Parathyroid adenoma (tissue), 2 donors: ENCODE results near the gene KCNQ1OT1.

Source experiments
- H2AFZ ChIP-seq: fragments of 300-600 bp; sonication (generic); one replicate; pipeline ENCODE4 v1.7.0; 2017; ENCODE audit warnings: antibody characterized with exemption, mild to moderate bottlenecking
- H3K27ac ChIP-seq: fragments of 300-600 bp; sonication (generic); one replicate; pipeline ENCODE4 v1.7.0; 2017
- H3K27me3 ChIP-seq: fragments of 300-600 bp; sonication (generic); one replicate; pipeline ENCODE4 v1.7.0; 2017; ENCODE audit warnings: low read length; ENCODE audit not compliant: control insufficient read depth, insufficient read depth
- H3K36me3 ChIP-seq: fragments of 300-600 bp; sonication (generic); one replicate; pipeline ENCODE4 v1.7.0; 2017; ENCODE audit warnings: low read length; ENCODE audit not compliant: control insufficient read depth, insufficient read depth
- H3K4me1 ChIP-seq: fragments of 300-600 bp; sonication (generic); one replicate; pipeline ENCODE4 v1.7.0; 2017; ENCODE audit warnings: control low read depth
- H3K4me2 ChIP-seq: fragments of 300-600 bp; sonication (generic); one replicate; pipeline ENCODE4 v1.7.0; 2017; ENCODE audit warnings: low read length
- H3K4me3 ChIP-seq: fragments of 300-600 bp; sonication (generic); one replicate; pipeline ENCODE4 v1.7.0; 2017; ENCODE audit warnings: low read depth, low read length
- H3K79me2 ChIP-seq: fragments of 300-600 bp; sonication (generic); one replicate; pipeline ENCODE4 v1.7.0; 2017; ENCODE audit warnings: control low read depth
- H3K9ac ChIP-seq: fragments of 300-600 bp; sonication (generic); one replicate; pipeline ENCODE4 v1.7.0; 2017; ENCODE audit warnings: mild to moderate bottlenecking
- H3K9me3 ChIP-seq: fragments of 300-600 bp; sonication (generic); one replicate; pipeline ENCODE4 v1.7.0; 2017; ENCODE audit warnings: low read length; ENCODE audit not compliant: control insufficient read depth
- TF ChIP-seq, protein P1 (sequence below): fragments of 300-600 bp; sonication (generic); IDR thresholded peaks from one replicate; pipeline ENCODE4 v1.7.0; 2017; ENCODE audit warnings: antibody characterized with exemption, mild to moderate bottlenecking
- donor health status: primary hyperparathyroidism.

The KCNQ1OT1 gene

DNA sequence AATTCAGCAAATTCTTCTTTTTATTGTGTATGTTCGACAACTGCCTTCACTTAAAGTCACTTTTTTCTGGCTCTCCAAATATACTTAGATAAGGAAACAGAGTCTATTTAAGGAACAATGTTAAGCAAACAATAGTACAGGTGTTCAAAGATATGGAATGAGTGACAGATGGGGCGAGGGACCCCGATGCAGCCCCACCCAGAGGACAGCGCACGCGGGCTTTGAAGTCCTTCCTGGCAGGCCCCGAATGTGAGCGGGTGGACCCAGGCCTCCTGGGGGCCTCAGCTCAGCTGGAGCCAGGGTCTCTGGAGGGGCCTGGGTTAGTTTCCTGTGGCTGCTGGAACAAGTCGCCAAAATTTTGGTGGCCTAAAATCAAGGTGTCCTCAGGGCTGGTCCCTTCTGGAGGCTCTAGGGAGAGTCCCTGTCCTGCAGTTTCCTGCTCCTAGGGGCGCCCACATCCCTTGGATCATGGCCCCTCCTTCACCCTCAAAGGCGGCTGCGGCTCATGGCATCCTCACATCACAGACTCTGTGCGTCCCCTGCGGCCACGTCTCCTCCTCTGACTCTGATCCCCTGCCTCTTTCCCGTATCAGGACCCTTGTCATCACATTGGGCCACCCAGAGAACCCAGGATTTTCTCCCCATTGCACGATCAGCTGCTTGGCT lies 40.6 kb upstream of the KCNQ1OT1 start:
- Histone ChIP-seq H3K4me1 (no peaks in the 10 kb centered on the region), H3K36me3 (no peaks in the 10 kb centered on the region), H3K27me3 (no peaks in the 10 kb centered on the region), H3K4me2 (no peak overlapping the region), H2AFZ (no peak overlapping the region), H3K27ac (no peak overlapping the region), H3K4me3 (no peak overlapping the region), H3K9me3 (no peaks in the 10 kb centered on the region), H3K79me2 (no peaks in the 10 kb centered on the region), H3K9ac (no peak overlapping the region)
- TF ChIP-seq, protein P1, sequence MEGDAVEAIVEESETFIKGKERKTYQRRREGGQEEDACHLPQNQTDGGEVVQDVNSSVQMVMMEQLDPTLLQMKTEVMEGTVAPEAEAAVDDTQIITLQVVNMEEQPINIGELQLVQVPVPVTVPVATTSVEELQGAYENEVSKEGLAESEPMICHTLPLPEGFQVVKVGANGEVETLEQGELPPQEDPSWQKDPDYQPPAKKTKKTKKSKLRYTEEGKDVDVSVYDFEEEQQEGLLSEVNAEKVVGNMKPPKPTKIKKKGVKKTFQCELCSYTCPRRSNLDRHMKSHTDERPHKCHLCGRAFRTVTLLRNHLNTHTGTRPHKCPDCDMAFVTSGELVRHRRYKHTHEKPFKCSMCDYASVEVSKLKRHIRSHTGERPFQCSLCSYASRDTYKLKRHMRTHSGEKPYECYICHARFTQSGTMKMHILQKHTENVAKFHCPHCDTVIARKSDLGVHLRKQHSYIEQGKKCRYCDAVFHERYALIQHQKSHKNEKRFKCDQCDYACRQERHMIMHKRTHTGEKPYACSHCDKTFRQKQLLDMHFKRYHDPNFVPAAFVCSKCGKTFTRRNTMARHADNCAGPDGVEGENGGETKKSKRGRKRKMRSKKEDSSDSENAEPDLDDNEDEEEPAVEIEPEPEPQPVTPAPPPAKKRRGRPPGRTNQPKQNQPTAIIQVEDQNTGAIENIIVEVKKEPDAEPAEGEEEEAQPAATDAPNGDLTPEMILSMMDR, result no peak

DNA sequence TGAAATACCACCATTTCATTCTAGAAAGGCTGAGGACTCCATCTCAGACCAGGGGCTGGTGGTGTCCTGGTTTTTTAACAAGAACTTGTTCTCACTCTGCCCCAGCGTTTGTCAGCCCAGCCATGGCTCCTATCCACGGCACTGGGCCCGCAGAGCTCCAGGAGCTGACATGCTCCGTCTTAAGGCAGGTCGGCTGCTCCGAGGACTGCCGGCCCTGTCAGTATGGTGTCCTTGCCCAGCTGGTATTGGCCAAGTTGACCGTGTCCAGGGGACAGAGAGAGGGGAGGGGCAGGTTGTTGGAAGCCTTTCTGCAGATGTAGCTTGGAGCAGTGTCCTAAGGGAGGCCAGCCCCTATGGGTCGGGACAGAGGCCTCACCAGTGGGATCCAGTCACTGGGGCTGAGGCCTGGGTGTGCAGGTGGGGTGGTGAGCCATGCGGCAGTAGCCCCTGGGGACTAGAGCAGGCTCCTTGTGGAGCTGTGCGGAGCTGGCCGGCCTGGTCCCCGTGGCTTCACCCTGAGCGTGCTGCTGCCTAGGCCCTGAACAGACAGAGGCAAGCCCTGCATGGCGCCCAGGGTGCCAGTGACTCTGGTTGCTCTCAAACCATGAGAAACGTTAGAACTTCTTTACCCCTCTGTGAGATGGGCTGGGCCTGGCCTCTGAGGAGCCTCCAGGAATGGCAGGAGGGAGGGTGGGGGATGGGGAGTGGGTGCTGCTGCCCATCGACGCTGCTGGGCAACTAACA lies 39.9 kb upstream of the KCNQ1OT1 start:
- Histone ChIP-seq H3K36me3 (no peaks in the 10 kb centered on the region), H3K9ac (no peak overlapping the region), H3K27ac (no peak overlapping the region), H3K4me2 (no peak overlapping the region), H3K79me2 (no peaks in the 10 kb centered on the region), H2AFZ (no peak overlapping the region), H3K4me3 (no peak overlapping the region), H3K9me3 (no peaks in the 10 kb centered on the region), H3K27me3 (no peaks in the 10 kb centered on the region), H3K4me1 (no peaks in the 10 kb centered on the region)
- TF ChIP-seq, protein P1, result no peak

DNA sequence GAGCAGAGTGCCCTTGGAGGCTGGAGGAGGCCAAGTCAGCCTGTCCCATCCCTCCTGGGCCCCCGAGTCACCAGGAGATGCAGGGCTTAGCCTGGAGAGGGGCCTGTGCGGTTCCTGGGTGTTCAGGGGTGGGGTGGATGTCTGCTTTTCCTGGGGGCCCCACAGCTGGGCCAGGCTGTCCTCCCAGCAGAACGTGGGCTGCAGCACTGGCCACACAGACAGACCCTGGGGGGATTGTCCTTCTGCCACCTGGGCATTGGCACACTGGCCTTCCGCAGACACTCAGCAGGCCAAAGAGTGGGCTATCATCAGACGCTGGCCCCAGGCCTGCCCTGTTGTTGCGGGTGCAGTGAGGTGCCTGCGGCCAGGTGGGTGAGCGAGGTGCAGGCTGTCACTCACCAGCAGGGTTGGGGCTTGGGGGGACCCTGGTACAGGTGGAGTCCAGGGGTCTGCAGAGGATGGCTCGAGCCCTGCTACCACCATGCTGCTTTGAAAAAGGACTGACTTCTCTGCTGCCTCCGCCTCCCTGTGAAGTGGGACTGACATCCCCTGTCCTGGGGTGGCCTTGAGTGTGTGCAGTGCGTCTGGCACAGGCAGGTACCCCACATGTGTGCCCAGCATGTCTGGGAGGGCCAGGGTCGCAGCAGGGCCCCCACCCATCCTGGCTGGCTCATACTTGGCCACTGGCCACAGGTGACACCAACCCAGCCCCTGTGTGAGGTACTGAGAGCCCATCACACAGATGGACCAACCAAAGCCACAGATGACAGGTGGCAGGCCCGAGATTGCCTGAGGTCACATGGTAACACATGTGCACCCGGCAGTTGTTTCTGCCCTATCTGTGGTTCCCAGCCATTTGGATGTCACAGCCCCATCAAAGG lies 39.0 kb upstream of the KCNQ1OT1 start:
- Histone ChIP-seq H2AFZ (no peak overlapping the region), H3K9ac (no peak overlapping the region), H3K27me3 (no peaks in the 10 kb centered on the region), H3K36me3 (no peaks in the 10 kb centered on the region), H3K79me2 (no peaks in the 10 kb centered on the region), H3K4me3 (no peak overlapping the region), H3K4me2 (no peak overlapping the region), H3K27ac (no peak overlapping the region), H3K9me3 (no peaks in the 10 kb centered on the region), H3K4me1 (no peaks in the 10 kb centered on the region)
- TF ChIP-seq, protein P1, result no peak

- H2AFZ ChIP-seq, result no peak overlapping the region
- H3K4me1 ChIP-seq, result no peaks in the 10 kb centered on the region
- no peak overlapping the region for H3K4me3 ChIP-seq
- no peaks in the 10 kb centered on the region for H3K79me2 ChIP-seq
- H3K27me3 ChIP-seq, result no peaks in the 10 kb centered on the region
- no peak overlapping the region for H3K4me2 ChIP-seq
- no peak overlapping the region for H3K27ac ChIP-seq
- no peaks in the 10 kb centered on the region for H3K36me3 ChIP-seq
- H3K9ac ChIP-seq, result no peak overlapping the region
- H3K9me3 ChIP-seq, result no peaks in the 10 kb centered on the region
- TF ChIP-seq, protein P1, result no peak
Observed at GRCh38 chr11:2737866-2738265, 38.1 kb upstream of the KCNQ1OT1 start.
